ENCODE measurements around the gene HOXD9. TPM values are rescaled to one million over a fixed set of nuclear protein-coding genes. Genes with fewer than 3 reads are reported as not detected.

HOXD9 gene
- total RNA-seq, 2 experiments from 2014 or later, result not detected

- BruUV-seq (replicated peaks), result no TSS peak
- Histone ChIP-seq H3K27ac (ENCODE audit: low read depth, low read length, poor library complexity, severe bottlenecking) (no peak overlapping the region), H3K36me3 (ENCODE audit: insufficient read depth, low read length) (no peaks in the 10 kb centered on the region), H3K9me2 (ENCODE audit: insufficient read depth, low read length) (no peaks in the 10 kb centered on the region), H3K4me1 (ENCODE audit: insufficient read depth, low read length, poor library complexity, severe bottlenecking) (no peaks in the 10 kb centered on the region), H4K20me1 (ENCODE audit: insufficient read depth, low read length) (no peaks in the 10 kb centered on the region), H3K9me3 (ENCODE audit: low read length) (no peaks in the 10 kb centered on the region), H3K79me2 (ENCODE audit: insufficient read depth, low read depth, low read length) (no peaks in the 10 kb centered on the region), H3K4me2 (ENCODE audit: low read length) (no peak overlapping the region), H3K4me3 (ENCODE audit: low read depth, low read length, poor library complexity, severe bottlenecking) (no peak overlapping the region), H2AFZ (ENCODE audit: low read length) (no peak overlapping the region)
- TF ChIP-seq EZH2phosphoT487 (IDR thresholded peaks at IDR 0.05; ENCODE audit: borderline replicate concordance, low read depth, low read length) (no peak), CTCF (conservative IDR thresholded peaks at IDR 0.05; ENCODE audit: low read length) (no peak)
- POLR2A ChIA-PET, result no interaction called here
- intact Hi-C loops (cut with micrococcal nuclease; ENCODE audit: unreplicated experiment), result no loop called here
- CTCF ChIA-PET (ENCODE audit: unreplicated experiment), result no interaction called here
- no peak for DNase-seq (ENCODE audit: low spot score)
Observed at GRCh38 chr2:176081376-176081836, 41.1 kb upstream of the HOXD9 start.

- BruUV-seq (replicated peaks), result no TSS peak
- Histone ChIP-seq H4K20me1 (ENCODE audit: insufficient read depth, low read length) (no peaks in the 10 kb centered on the region), H3K36me3 (ENCODE audit: insufficient read depth, low read length) (no peaks in the 10 kb centered on the region), H3K9me2 (ENCODE audit: insufficient read depth, low read length) (no peaks in the 10 kb centered on the region), H3K27ac (ENCODE audit: low read depth, low read length, poor library complexity, severe bottlenecking) (no peak overlapping the region), H2AFZ (ENCODE audit: low read length) (no peak overlapping the region), H3K79me2 (ENCODE audit: insufficient read depth, low read depth, low read length) (no peaks in the 10 kb centered on the region), H3K4me3 (ENCODE audit: low read depth, low read length, poor library complexity, severe bottlenecking) (no peak overlapping the region), H3K9me3 (ENCODE audit: low read length) (no peaks in the 10 kb centered on the region), H3K4me2 (ENCODE audit: low read length) (no peak overlapping the region), H3K4me1 (ENCODE audit: insufficient read depth, low read length, poor library complexity, severe bottlenecking) (no peaks in the 10 kb centered on the region)
- ChIA-PET CTCF (ENCODE audit: unreplicated experiment) (no interaction called here), POLR2A (no interaction called here)
- intact Hi-C loops (cut with micrococcal nuclease; ENCODE audit: unreplicated experiment), result no loop called here
- no peak for TF ChIP-seq CTCF (conservative IDR thresholded peaks at IDR 0.05; ENCODE audit: low read length)
- no peak for TF ChIP-seq EZH2phosphoT487 (IDR thresholded peaks at IDR 0.05; ENCODE audit: borderline replicate concordance, low read depth, low read length)
- no peak for DNase-seq (ENCODE audit: low spot score)
Observed at GRCh38 chr2:176081837-176082524, 40.5 kb upstream of the HOXD9 start.

- H3K9me3 ChIP-seq (ENCODE audit: low read length), result no peaks in the 10 kb centered on the region
- no peak for DNase-seq (ENCODE audit: low spot score)
- intact Hi-C loops (cut with micrococcal nuclease; ENCODE audit: unreplicated experiment), result no loop called here
Observed at GRCh38 chr2:176082525-176082823, 40.0 kb upstream of the HOXD9 start.

More at GRCh38 chr2:176082525-176082823, 40.0 kb upstream of the HOXD9 start:
- Histone ChIP-seq H3K4me1 (ENCODE audit: insufficient read depth, low read length, poor library complexity, severe bottlenecking) (no peaks in the 10 kb centered on the region), H3K79me2 (ENCODE audit: insufficient read depth, low read depth, low read length) (no peaks in the 10 kb centered on the region), H2AFZ (ENCODE audit: low read length) (no peak overlapping the region), H3K27ac (ENCODE audit: low read depth, low read length, poor library complexity, severe bottlenecking) (no peak overlapping the region), H4K20me1 (ENCODE audit: insufficient read depth, low read length) (no peaks in the 10 kb centered on the region), H3K4me2 (ENCODE audit: low read length) (no peak overlapping the region), H3K4me3 (ENCODE audit: low read depth, low read length, poor library complexity, severe bottlenecking) (no peak overlapping the region), H3K36me3 (ENCODE audit: insufficient read depth, low read length) (no peaks in the 10 kb centered on the region), H3K9me2 (ENCODE audit: insufficient read depth, low read length) (no peaks in the 10 kb centered on the region)
- ChIA-PET POLR2A (no interaction called here), CTCF (ENCODE audit: unreplicated experiment) (interaction anchor here (0.6 kb wide), 1 partner anchor 59 kb away, joined by 3 read pairs; no protein-coding TSS in a partner anchor)
- no peak for TF ChIP-seq EZH2phosphoT487 (IDR thresholded peaks at IDR 0.05; ENCODE audit: borderline replicate concordance, low read depth, low read length)
- no peak for TF ChIP-seq CTCF (conservative IDR thresholded peaks at IDR 0.05; ENCODE audit: low read length)
- BruUV-seq (replicated peaks), result no TSS peak
